Activated CD8-positive, alpha-beta T cell treated with anti-CD3 and anti-CD28 coated beads for 36 hours (primary cell): ENCODE measurements around the gene DAAM2. TPM values are rescaled to one million over a fixed set of nuclear protein-coding genes. Genes with fewer than 3 reads are reported as not detected.

ENCODE experiments used
- ATAC-seq: fragments of 200-7000 bp; cut with Tn5 transposase; one replicate; pipeline ENCODE4 v1.10.0; 2021; ENCODE audit warnings: mild to moderate bottlenecking, moderate library complexity
- CTCF ChIA-PET: fragments of 350-600 bp; sonication (Branson Sonifier 250); formaldehyde crosslinking; loops from one replicate; lab custom pipeline; 2021; ENCODE audit warnings: antibody characterized with exemption; lab: Charles Lee
- POLR2A ChIA-PET: fragments of 350-600 bp; sonication (Branson Sonifier 250); formaldehyde crosslinking; loops from one replicate; lab custom pipeline; 2021; ENCODE audit warnings: antibody characterized with exemption; lab: Charles Lee
- DNase-seq: peaks from one replicate; pipeline ENCODE4 v3.0.0-alpha.2; 2020
- H3K27ac Mint-ChIP-seq: one replicate; pipeline ENCODE4 v1.8.0; 2021; ENCODE audit warnings: mild to moderate bottlenecking, mixed read lengths
- H3K27me3 Mint-ChIP-seq: one replicate; pipeline ENCODE4 v1.8.0; 2021; ENCODE audit warnings: mixed read lengths
- H3K36me3 Mint-ChIP-seq: one replicate; pipeline ENCODE4 v1.8.0; 2021; ENCODE audit warnings: low read depth, mixed read lengths
- H3K4me1 Mint-ChIP-seq: one replicate; pipeline ENCODE4 v1.8.0; 2021; ENCODE audit warnings: low read depth, mixed read lengths
- H3K4me3 Mint-ChIP-seq: one replicate; pipeline ENCODE4 v1.8.0; 2021; ENCODE audit warnings: mild to moderate bottlenecking, moderate library complexity, mixed read lengths
- H3K9me3 Mint-ChIP-seq: one replicate; pipeline ENCODE4 v1.8.0; 2021; ENCODE audit warnings: mixed read lengths
- intact Hi-C: fragments of 100-400 bp; cut with micrococcal nuclease; formaldehyde crosslinking; loops from one replicate; pipeline ENCODE4 v1.10.0; 2022
- total RNA-seq, 2 experiments: library from RNA; stranded (reverse); gene quantifications; one replicate each; pipeline ENCODE4 v1.2.3, GENCODE V29; 2021
- TF ChIP-seq, protein P1 (sequence below): fragments of 200-600 bp; IDR thresholded peaks from one replicate; pipeline ENCODE4 v1.8.0; 2022; ENCODE audit warnings: antibody characterized with exemption, mild to moderate bottlenecking

Gene DAAM2
- total RNA-seq, 2 experiments from 2014 or later: not detected

DNA sequence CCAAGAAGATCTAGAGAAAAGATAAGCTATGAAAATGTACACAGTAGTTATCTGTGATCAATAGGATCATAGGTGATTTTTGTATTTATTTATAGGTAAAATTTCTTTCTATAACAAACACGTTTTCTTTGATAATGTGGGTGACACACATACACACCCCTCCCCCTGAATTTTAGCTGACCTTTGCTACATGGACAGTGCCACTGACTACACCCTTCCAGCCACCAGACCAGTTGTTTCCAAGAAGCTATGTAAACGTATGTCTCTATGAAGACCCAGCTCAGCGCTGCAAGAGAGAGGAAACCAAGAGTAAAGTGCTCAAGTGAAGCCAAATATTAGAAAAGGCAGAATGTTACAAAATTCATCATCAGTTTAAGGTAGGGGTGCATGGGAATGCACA lies 125.8 kb downstream of the DAAM2 start:
- H3K4me1 Mint-ChIP-seq: peaks cover 3% of the 10 kb centered on the region
- H3K36me3 Mint-ChIP-seq: peaks cover 2% of the 10 kb centered on the region
- intact Hi-C loops: no loop called here
- H3K4me3 Mint-ChIP-seq: no peak overlapping the region
- CTCF ChIA-PET: no interaction called here
- ATAC-seq: no peak
- H3K27me3 Mint-ChIP-seq: no peaks in the 10 kb centered on the region
- no peak overlapping the region for H3K27ac Mint-ChIP-seq
- POLR2A ChIA-PET: no interaction called here
- TF ChIP-seq, protein P1, sequence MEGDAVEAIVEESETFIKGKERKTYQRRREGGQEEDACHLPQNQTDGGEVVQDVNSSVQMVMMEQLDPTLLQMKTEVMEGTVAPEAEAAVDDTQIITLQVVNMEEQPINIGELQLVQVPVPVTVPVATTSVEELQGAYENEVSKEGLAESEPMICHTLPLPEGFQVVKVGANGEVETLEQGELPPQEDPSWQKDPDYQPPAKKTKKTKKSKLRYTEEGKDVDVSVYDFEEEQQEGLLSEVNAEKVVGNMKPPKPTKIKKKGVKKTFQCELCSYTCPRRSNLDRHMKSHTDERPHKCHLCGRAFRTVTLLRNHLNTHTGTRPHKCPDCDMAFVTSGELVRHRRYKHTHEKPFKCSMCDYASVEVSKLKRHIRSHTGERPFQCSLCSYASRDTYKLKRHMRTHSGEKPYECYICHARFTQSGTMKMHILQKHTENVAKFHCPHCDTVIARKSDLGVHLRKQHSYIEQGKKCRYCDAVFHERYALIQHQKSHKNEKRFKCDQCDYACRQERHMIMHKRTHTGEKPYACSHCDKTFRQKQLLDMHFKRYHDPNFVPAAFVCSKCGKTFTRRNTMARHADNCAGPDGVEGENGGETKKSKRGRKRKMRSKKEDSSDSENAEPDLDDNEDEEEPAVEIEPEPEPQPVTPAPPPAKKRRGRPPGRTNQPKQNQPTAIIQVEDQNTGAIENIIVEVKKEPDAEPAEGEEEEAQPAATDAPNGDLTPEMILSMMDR: no peak
- no peak for DNase-seq
- H3K9me3 Mint-ChIP-seq: no peaks in the 10 kb centered on the region

- Mint-ChIP-seq H3K27me3 (no peaks in the 10 kb centered on the region), H3K27ac (no peak overlapping the region), H3K36me3 (peaks cover 2% of the 10 kb centered on the region), H3K9me3 (no peaks in the 10 kb centered on the region), H3K4me3 (no peak overlapping the region), H3K4me1 (peaks cover 4% of the 10 kb centered on the region)
- intact Hi-C loops: no loop called here
- DNase-seq (no peak), ATAC-seq (no peak)
- TF ChIP-seq, protein P1: no peak
- ChIA-PET CTCF (no interaction called here), POLR2A (no interaction called here)
Measured at GRCh38 chr6:39918831-39919230, 126.7 kb downstream of the DAAM2 start.

GRCh38 chr6:39920157-39920556 lies 128.0 kb downstream of the DAAM2 start:
- POLR2A ChIA-PET: interaction anchor here (0.7 kb wide), 1 partner anchor 1724 kb away, joined by 3 read pairs; no protein-coding TSS in a partner anchor
- CTCF ChIA-PET: no interaction called here
- no peak for ATAC-seq
- no peaks in the 10 kb centered on the region for H3K36me3 Mint-ChIP-seq
- TF ChIP-seq, protein P1: no peak
- no peak for DNase-seq
- intact Hi-C loops: no loop called here
- H3K4me1 Mint-ChIP-seq: peaks cover 4% of the 10 kb centered on the region
- no peaks in the 10 kb centered on the region for H3K27me3 Mint-ChIP-seq
- H3K9me3 Mint-ChIP-seq: no peaks in the 10 kb centered on the region
- no peak overlapping the region for H3K27ac Mint-ChIP-seq
- no peak overlapping the region for H3K4me3 Mint-ChIP-seq

- Mint-ChIP-seq H3K4me1 (peaks cover 8% of the 10 kb centered on the region), H3K4me3 (no peak overlapping the region), H3K9me3 (peaks cover 4% of the 10 kb centered on the region), H3K36me3 (no peaks in the 10 kb centered on the region), H3K27me3 (no peaks in the 10 kb centered on the region), H3K27ac (no peak overlapping the region)
- intact Hi-C loops: no loop called here
- TF ChIP-seq, protein P1: no peak
- CTCF ChIA-PET: no interaction called here
- ATAC-seq (no peak), DNase-seq (peak; percentile 9)
- POLR2A ChIA-PET: no interaction called here
Measured at GRCh38 chr6:39922821-39923220, 130.6 kb downstream of the DAAM2 start.

DNA sequence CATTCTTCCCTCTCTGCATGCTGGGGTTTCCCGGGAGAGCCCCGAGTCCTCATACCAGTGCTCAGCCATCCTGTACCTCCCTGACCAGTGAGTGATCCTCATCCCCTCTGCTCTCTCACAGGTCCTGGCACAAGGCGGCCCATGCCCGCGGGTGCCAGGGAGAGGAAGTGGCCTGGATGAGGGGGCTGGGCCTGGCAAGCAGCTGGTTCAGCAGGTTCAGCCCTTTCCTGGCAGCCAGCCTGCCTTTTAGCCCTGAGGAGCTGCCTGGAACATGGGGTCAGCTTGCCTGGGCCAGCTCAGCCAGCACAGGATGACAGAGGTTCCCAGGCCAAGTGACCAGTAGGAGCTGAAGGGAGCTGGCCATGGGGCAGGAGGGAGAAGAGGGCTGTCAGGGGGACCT lies 131.2 kb downstream of the DAAM2 start:
- Mint-ChIP-seq H3K27ac (no peak overlapping the region), H3K4me1 (peaks cover 8% of the 10 kb centered on the region), H3K4me3 (no peak overlapping the region), H3K27me3 (no peaks in the 10 kb centered on the region), H3K9me3 (peaks cover 4% of the 10 kb centered on the region), H3K36me3 (no peaks in the 10 kb centered on the region)
- TF ChIP-seq, protein P1: no peak
- CTCF ChIA-PET: no interaction called here
- ATAC-seq: no peak
- no peak for DNase-seq
- POLR2A ChIA-PET: no interaction called here
- intact Hi-C loops: no loop called here
